ENCODE results near the gene MBTPS2.
"Not testable (repeated sequence)": the region's sequence is repeated elsewhere in the genome, so short reads cannot be mapped to it uniquely, and the experiment has no call there.

The MBTPS2 gene

GRCh38 chrX:21856504-21856903, 17.1 kb downstream of the MBTPS2 start:
- no peak for DNase-seq (ENCODE audit: low read depth)

- DNase-seq (ENCODE audit: low read depth), result no peak
Measured at GRCh38 chrX:21863241-21863640, 23.8 kb downstream of the MBTPS2 start.

- no peak for DNase-seq (ENCODE audit: low read depth)
Measured at GRCh38 chrX:21865436-21865835, 26.0 kb downstream of the MBTPS2 start.

GRCh38 chrX:21870494-21870893, 31.1 kb downstream of the MBTPS2 start:
- DNase-seq (ENCODE audit: low read depth), result no peak

GRCh38 chrX:21873063-21873775, 33.8 kb downstream of the MBTPS2 start:
- no peak for DNase-seq (ENCODE audit: low read depth)

GRCh38 chrX:21874182-21874581, 34.8 kb downstream of the MBTPS2 start:
- not testable (repeated sequence) for DNase-seq (ENCODE audit: low read depth)

- DNase-seq (ENCODE audit: low read depth), result no peak
Measured at GRCh38 chrX:21875013-21875412, 35.6 kb downstream of the MBTPS2 start.

- no peak for DNase-seq (ENCODE audit: low read depth)
Measured at GRCh38 chrX:21881881-21882574, 42.6 kb downstream of the MBTPS2 start.

GRCh38 chrX:21883258-21883657, 43.8 kb downstream of the MBTPS2 start:
- no peak for DNase-seq (ENCODE audit: low read depth)

GRCh38 chrX:21885568-21885967, 46.2 kb downstream of the MBTPS2 start:
- DNase-seq (ENCODE audit: low read depth), result no peak

GRCh38 chrX:21905313-21905712, 65.9 kb downstream of the MBTPS2 start:
- no peak for DNase-seq (ENCODE audit: low read depth)

GRCh38 chrX:21905953-21906352, 66.5 kb downstream of the MBTPS2 start:
- no peak for DNase-seq (ENCODE audit: low read depth)

GRCh38 chrX:21907260-21907659, 67.8 kb downstream of the MBTPS2 start:
- DNase-seq (ENCODE audit: low read depth), result no peak

- DNase-seq (ENCODE audit: low read depth), result no peak
Measured at GRCh38 chrX:21911481-21911880, 72.1 kb downstream of the MBTPS2 start.

- no peak for DNase-seq (ENCODE audit: low read depth)
Measured at GRCh38 chrX:21912220-21912619, 72.8 kb downstream of the MBTPS2 start.

- no peak for DNase-seq (ENCODE audit: low read depth)
Measured at GRCh38 chrX:21912989-21913388, 73.6 kb downstream of the MBTPS2 start.

- DNase-seq (ENCODE audit: low read depth), result no peak
Measured at GRCh38 chrX:21926116-21926515, 86.7 kb downstream of the MBTPS2 start.

GRCh38 chrX:21926527-21927278, 87.3 kb downstream of the MBTPS2 start:
- DNase-seq (ENCODE audit: low read depth), result no peak

GRCh38 chrX:21929209-21929608, 89.8 kb downstream of the MBTPS2 start:
- no peak for DNase-seq (ENCODE audit: low read depth)

GRCh38 chrX:21930986-21931385, 91.6 kb downstream of the MBTPS2 start:
- no peak for DNase-seq (ENCODE audit: low read depth)

- DNase-seq (ENCODE audit: low read depth), result no peak
Measured at GRCh38 chrX:21932292-21933002, 93.0 kb downstream of the MBTPS2 start.

- no peak for DNase-seq (ENCODE audit: low read depth)
Measured at GRCh38 chrX:21933077-21933476, 93.7 kb downstream of the MBTPS2 start.
